ENCODE results near the gene DNAH12.

GRCh38 chr3:57283334-57283733, 260.8 kb downstream of the DNAH12 start:
- TF ChIP-seq MTA2 (IDR thresholded peaks at IDR 0.05; ENCODE audit: low read depth) (no peak), REST (IDR thresholded peaks at IDR 0.05; ENCODE audit: borderline replicate concordance) (no peak), REST (CRISPR knock-in tag; IDR thresholded peaks at IDR 0.05; ENCODE audit: low read depth) (no peak), HMG20A (CRISPR knock-in tag; conservative IDR thresholded peaks at IDR 0.05) (no peak), CREM (IDR thresholded peaks at IDR 0.05; ENCODE audit: low read depth) (no peak), CTBP1 (IDR thresholded peaks at IDR 0.05; ENCODE audit: borderline replicate concordance) (no peak), CTCF (IDR thresholded peaks at IDR 0.05 in 2 of 3, conservative IDR thresholded peaks at IDR 0.05 in 1 of 3; ENCODE audit: insufficient read depth in 2 of 3, low read depth in 1 of 3, low read length in 3 of 3) (no peak), ARID2 (IDR thresholded peaks at IDR 0.05) (no peak), SUPT5H (IDR thresholded peaks at IDR 0.05) (no peak), ATF2 (CRISPR knock-in tag; IDR thresholded peaks at IDR 0.05) (no peak), NFYB (IDR thresholded peaks at IDR 0.05; ENCODE audit: extremely low read depth, insufficient read length) (no peak), CC2D1A (IDR thresholded peaks at IDR 0.05) (no peak), ZNF165 (CRISPR knock-in tag; IDR thresholded peaks at IDR 0.05; ENCODE audit: borderline replicate concordance) (no peak), U2AF1 (optimal IDR thresholded peaks at IDR 0.05; ENCODE audit: low read depth, low read length) (no peak), RAD21 (CRISPR knock-in tag; conservative IDR thresholded peaks at IDR 0.05 in 1 of 2, IDR thresholded peaks at IDR 0.05 in 1 of 2) (no peak)
